ENCODE measurements around the gene NXNL2.

The NXNL2 gene

GRCh38 chr9:88534456-88535225 lies at the start of gene NXNL2:
Gene NXNL2, plus strand, starts transcription at chr9:88535178. Its CDS starts 257 bp downstream, at chr9:88535435.
- DNase-seq, result peak; percentile 42 to 63

- no peak for DNase-seq
Observed at GRCh38 chr9:88488166-88488565, 46.8 kb upstream of the NXNL2 start.

- DNase-seq, result no peak
Observed at GRCh38 chr9:88494983-88495721, 39.8 kb upstream of the NXNL2 start.

- DNase-seq, result no peak
Observed at GRCh38 chr9:88497224-88497623, 37.8 kb upstream of the NXNL2 start.

GRCh38 chr9:88498880-88499279 lies 36.1 kb upstream of the NXNL2 start:
- no peak for DNase-seq

GRCh38 chr9:88501086-88501485 lies 33.9 kb upstream of the NXNL2 start:
- no peak for DNase-seq

GRCh38 chr9:88502552-88503034 lies 32.4 kb upstream of the NXNL2 start:
- no peak for DNase-seq

- no peak for DNase-seq
Observed at GRCh38 chr9:88503081-88503844, 31.7 kb upstream of the NXNL2 start.

- no peak for DNase-seq
Observed at GRCh38 chr9:88503845-88504764, 30.9 kb upstream of the NXNL2 start.

GRCh38 chr9:88508326-88508725 lies 26.7 kb upstream of the NXNL2 start:
- DNase-seq, result no peak

GRCh38 chr9:88511906-88512305 lies 23.1 kb upstream of the NXNL2 start:
- no peak for DNase-seq

- DNase-seq, result no peak
Observed at GRCh38 chr9:88514247-88514646, 20.7 kb upstream of the NXNL2 start.

GRCh38 chr9:88521308-88521707 lies 13.7 kb upstream of the NXNL2 start:
- DNase-seq, result no peak

GRCh38 chr9:88522360-88522759 lies 12.6 kb upstream of the NXNL2 start:
- DNase-seq, result no peak

- no peak for DNase-seq
Observed at GRCh38 chr9:88523056-88523455, 11.9 kb upstream of the NXNL2 start.

GRCh38 chr9:88524911-88525310 lies 10.1 kb upstream of the NXNL2 start:
- no peak for DNase-seq

GRCh38 chr9:88527618-88528017 lies 7.4 kb upstream of the NXNL2 start:
- no peak for DNase-seq

GRCh38 chr9:88528080-88528790 lies 6.7 kb upstream of the NXNL2 start:
- no peak for DNase-seq

- DNase-seq, result no peak
Observed at GRCh38 chr9:88529496-88529895, 5.5 kb upstream of the NXNL2 start.

GRCh38 chr9:88530051-88530450 lies 4.9 kb upstream of the NXNL2 start:
- DNase-seq, result no peak

GRCh38 chr9:88531920-88532698 lies 2.9 kb upstream of the NXNL2 start:
- DNase-seq, result no peak
